Neuronal stem cell (in vitro differentiated cells): Measurements from ENCODE around the gene AURKA.
A peak's percentile ranks its signal among the peaks of the same experiment; 100 is the strongest.

Experiments
- DNase-seq: peaks from one replicate; pipeline ENCODE4 v3.0.0-alpha.2; 2013; ENCODE audit warnings: low spot score
- H2AFZ ChIP-seq: one replicate; pipeline ENCODE4 v1.6.1; 2013; ENCODE audit warnings: mild to moderate bottlenecking, low read length, inconsistent platforms
- H2AK5ac ChIP-seq: 2 replicates; pipeline ENCODE4 v1.6.1; 2013; ENCODE audit warnings: low read depth, mild to moderate bottlenecking, inconsistent platforms, low read length, moderate library complexity, mixed read lengths
- H2BK120ac ChIP-seq: 2 replicates; pipeline ENCODE4 v1.6.1; 2013; ENCODE audit warnings: low read depth, mild to moderate bottlenecking, inconsistent platforms, low read length, moderate library complexity, mixed read lengths
- H2BK12ac ChIP-seq: one replicate; pipeline ENCODE4 v1.6.1; 2013; ENCODE audit warnings: low read length, inconsistent platforms
- H2BK15ac ChIP-seq: 2 replicates; pipeline ENCODE4 v1.6.1; 2013; ENCODE audit warnings: mild to moderate bottlenecking, low read length, inconsistent platforms, mixed read lengths
- H2BK5ac ChIP-seq: one replicate; pipeline ENCODE4 v1.6.1; 2013; ENCODE audit warnings: inconsistent platforms, mild to moderate bottlenecking, low read length, moderate library complexity
- H3K14ac ChIP-seq: one replicate; pipeline ENCODE4 v1.6.1; 2013; ENCODE audit warnings: low read length, inconsistent platforms
- H3K18ac ChIP-seq: 2 replicates; pipeline ENCODE4 v1.6.1; 2013; ENCODE audit warnings: low read length, inconsistent platforms
- H3K23ac ChIP-seq: 2 replicates; pipeline ENCODE4 v1.6.1; 2013; ENCODE audit warnings: low read depth, mild to moderate bottlenecking, mixed read lengths, low read length, inconsistent platforms; ENCODE audit not compliant: poor library complexity
- H3K27ac ChIP-seq: replicated peaks from 3 replicates; pipeline ENCODE4 v1.5.1; 2013; ENCODE audit warnings: low read length, inconsistent platforms
- H3K27me3 ChIP-seq, 3 experiments: 2 replicates each; pipeline ENCODE4 v1.6.1; 2013; ENCODE audit warnings: low read length in 3 of 3, mild to moderate bottlenecking in 2 of 3, inconsistent platforms in 1 of 3, low read depth in 1 of 3, mixed read lengths in 1 of 3, moderate library complexity in 1 of 3; ENCODE audit not compliant: control insufficient read depth in 3 of 3, insufficient read depth in 3 of 3
- H3K36me3 ChIP-seq, 2 donors: replicated peaks in 1 of 2; 2 replicates each; pipeline ENCODE4 v1.6.1; 2013; ENCODE audit warnings: low read length in 2 of 2; ENCODE audit not compliant: control insufficient read depth in 2 of 2, insufficient read depth in 2 of 2
- H3K4ac ChIP-seq: 2 replicates; pipeline ENCODE4 v1.6.1; 2013; ENCODE audit warnings: inconsistent platforms, mild to moderate bottlenecking, low read length, moderate library complexity
- H3K4me1 ChIP-seq, 2 donors: 1 replicate in 1 of 2; 2 replicates in 1 of 2; pipeline ENCODE4 v1.6.1; 2013; ENCODE audit warnings: low read length in 2 of 2, low read depth in 1 of 2; ENCODE audit not compliant: control insufficient read depth in 2 of 2, insufficient read depth in 1 of 2
- H3K4me2 ChIP-seq: one replicate; pipeline ENCODE4 v1.6.1; 2013; ENCODE audit warnings: mild to moderate bottlenecking, low read length, inconsistent platforms; ENCODE audit not compliant: insufficient read depth, poor library complexity, severe bottlenecking
- H3K4me3 ChIP-seq, 2 donors: 2 replicates each; pipeline ENCODE4 v1.5.1; 2013; ENCODE audit warnings: low read length in 2 of 2, mild to moderate bottlenecking in 2 of 2, inconsistent platforms in 1 of 2, moderate library complexity in 1 of 2
- H3K79me1 ChIP-seq: one replicate; pipeline ENCODE4 v1.6.1; 2013; ENCODE audit warnings: low read depth, mild to moderate bottlenecking, inconsistent platforms, low read length, moderate library complexity
- H3K9ac ChIP-seq: one replicate; pipeline ENCODE4 v1.6.1; 2013; ENCODE audit warnings: mild to moderate bottlenecking, low read depth, low read length, inconsistent platforms; ENCODE audit not compliant: poor library complexity
- H3K9me3 ChIP-seq, 2 donors: replicated peaks in 1 of 2; 2 replicates each; pipeline versions ENCODE3 to v1.6.1; 2013; ENCODE audit warnings: low read length in 2 of 2, mild to moderate bottlenecking in 2 of 2, inconsistent platforms in 1 of 2, low read depth in 1 of 2, mixed read lengths in 1 of 2, moderate library complexity in 1 of 2; ENCODE audit not compliant: control insufficient read depth in 2 of 2, insufficient read depth in 1 of 2
- H4K8ac ChIP-seq: one replicate; pipeline ENCODE4 v1.6.1; 2013; ENCODE audit warnings: low read depth, mild to moderate bottlenecking, inconsistent platforms, low read length, moderate library complexity
- H4K91ac ChIP-seq: one replicate; pipeline ENCODE4 v1.6.1; 2013; ENCODE audit warnings: low read length, low read depth, mild to moderate bottlenecking, inconsistent platforms; ENCODE audit not compliant: poor library complexity
- WGBS, 2 donors: extraction: QIAGEN DNeasy Blood & Tissue Kit; methylation state at CpG; one replicate each; pipeline ENCODE4 v1.1.7; 2013; ENCODE audit warnings: missing lambda C conversion rate in 2 of 2, mixed read lengths in 1 of 2; ENCODE audit not compliant: insufficient read length in 2 of 2, insufficient replicate concordance in 1 of 2; ENCODE audit errors: extremely low coverage in 2 of 2; 5-methylcytosine and 5-hydroxymethylcytosine counted together

Gene AURKA

GRCh38 chr20:56437196-56437960, 45.4 kb upstream of the AURKA start:
- Histone ChIP-seq H3K9me3 (no peaks in the 10 kb centered on the region), H3K18ac (no peak overlapping the region), H2AK5ac (no peak overlapping the region), H3K4me2 (no peak overlapping the region), H2BK12ac (no peak overlapping the region), H2BK15ac (no peak overlapping the region), H3K4me1 (no peaks in the 10 kb centered on the region), H2BK120ac (no peak overlapping the region), H3K9ac (peak overlapping the region; percentile 44), H3K79me1 (no peaks in the 10 kb centered on the region), H3K27me3 (no peaks in the 10 kb centered on the region), H3K27ac (no peak overlapping the region), H4K8ac (no peak overlapping the region), H3K14ac (peak overlapping the region; percentile 71), H3K23ac (no peak overlapping the region), H2AFZ (no peak overlapping the region), H3K4ac (no peak overlapping the region), H3K4me3 (no peak overlapping the region), H2BK5ac (no peak overlapping the region), H4K91ac (no peak overlapping the region), H3K36me3 (no peaks in the 10 kb centered on the region)
- no CpG with 5 or more reads among the region's 20 CpGs for WGBS, 2 donors
- DNase-seq: no peak

- H3K23ac ChIP-seq: no peak overlapping the region
- no peak overlapping the region for H2BK12ac ChIP-seq
- no peaks in the 10 kb centered on the region for H3K27me3 ChIP-seq
- H3K79me1 ChIP-seq: no peaks in the 10 kb centered on the region
- no peak overlapping the region for H2BK120ac ChIP-seq
- no peak overlapping the region for H3K27ac ChIP-seq
- H2AK5ac ChIP-seq: no peak overlapping the region
- no CpG with 5 or more reads among the region's 6 CpGs for WGBS, 2 donors
- no peak overlapping the region for H4K8ac ChIP-seq
- H3K18ac ChIP-seq: no peak overlapping the region
- no peak overlapping the region for H3K4ac ChIP-seq
- no peak overlapping the region for H2BK5ac ChIP-seq
- no peak overlapping the region for H3K9ac ChIP-seq
- no peak overlapping the region for H3K14ac ChIP-seq
- no peak overlapping the region for H4K91ac ChIP-seq
- DNase-seq: no peak
- H2AFZ ChIP-seq: peak overlapping the region; percentile 75
- H3K4me3 ChIP-seq: no peak overlapping the region
- no peaks in the 10 kb centered on the region for H3K9me3 ChIP-seq
- no peaks in the 10 kb centered on the region for H3K4me1 ChIP-seq
- no peak overlapping the region for H2BK15ac ChIP-seq
- H3K36me3 ChIP-seq: no peaks in the 10 kb centered on the region
- no peak overlapping the region for H3K4me2 ChIP-seq
Observed at GRCh38 chr20:56433880-56434255, 41.9 kb upstream of the AURKA start.

- Histone ChIP-seq H4K91ac (no peak overlapping the region), H3K4me2 (no peak overlapping the region), H2AFZ (peak overlapping the region; percentile 75), H3K23ac (no peak overlapping the region), H2BK15ac (no peak overlapping the region), H3K79me1 (no peaks in the 10 kb centered on the region), H3K4me3 (no peak overlapping the region), H3K36me3 (no peaks in the 10 kb centered on the region), H2BK120ac (no peak overlapping the region), H2BK5ac (no peak overlapping the region), H3K4ac (no peak overlapping the region), H2BK12ac (no peak overlapping the region), H3K27ac (no peak overlapping the region), H3K9me3 (no peaks in the 10 kb centered on the region), H3K4me1 (no peaks in the 10 kb centered on the region), H2AK5ac (no peak overlapping the region), H4K8ac (no peak overlapping the region), H3K27me3 (no peaks in the 10 kb centered on the region), H3K9ac (no peak overlapping the region), H3K18ac (no peak overlapping the region), H3K14ac (no peak overlapping the region)
- WGBS, 2 donors: no CpG with 5 or more reads among the region's 3 CpGs
- no peak for DNase-seq
Observed at GRCh38 chr20:56433221-56433879, 41.3 kb upstream of the AURKA start.

GRCh38 chr20:56431471-56431870, 39.5 kb upstream of the AURKA start:
- Histone ChIP-seq H3K4ac (no peak overlapping the region), H3K14ac (no peak overlapping the region), H3K36me3 (no peaks in the 10 kb centered on the region), H2BK120ac (no peak overlapping the region), H3K4me2 (no peak overlapping the region), H3K27me3 (no peaks in the 10 kb centered on the region), H3K23ac (no peak overlapping the region), H3K27ac (no peak overlapping the region), H3K79me1 (no peaks in the 10 kb centered on the region), H3K4me3 (no peak overlapping the region), H2BK12ac (no peak overlapping the region), H3K18ac (no peak overlapping the region), H3K9ac (no peak overlapping the region), H2AK5ac (no peak overlapping the region), H3K4me1 (no peaks in the 10 kb centered on the region), H2AFZ (no peak overlapping the region), H4K91ac (no peak overlapping the region), H2BK5ac (no peak overlapping the region), H3K9me3 (no peaks in the 10 kb centered on the region), H2BK15ac (no peak overlapping the region), H4K8ac (no peak overlapping the region)
- WGBS, 2 donors: no CpG with 5 or more reads among the region's 3 CpGs
- no peak for DNase-seq
